ENCODE measurements around the gene MAPRE2. TPM values are rescaled to one million over a fixed set of nuclear protein-coding genes. Genes with fewer than 3 reads are reported as not detected.

Gene MAPRE2
- total RNA-seq, 1 donor from 2014 or later = 47.9 TPM

- H3K4me3 Mint-ChIP-seq (ENCODE audit: low read depth) = no peak overlapping the region
- H3K27me3 Mint-ChIP-seq = no peaks in the 10 kb centered on the region
- no peak for DNase-seq (ENCODE audit: low spot score, unreplicated experiment)
- H3K36me3 Mint-ChIP-seq (ENCODE audit: insufficient read depth) = no peaks in the 10 kb centered on the region
- H3K4me1 Mint-ChIP-seq (ENCODE audit: low read depth) = peaks cover 6% of the 10 kb centered on the region
- no peaks in the 10 kb centered on the region for H3K9me3 Mint-ChIP-seq (ENCODE audit: low read depth)
- TF ChIP-seq CTCF (IDR thresholded peaks at IDR 0.05; ENCODE audit: unreplicated experiment) = no peak
- H3K27ac Mint-ChIP-seq = no peak overlapping the region
Measured at GRCh38 chr18:35185771-35186170, 144.6 kb downstream of the MAPRE2 start.

- no peak for TF ChIP-seq CTCF (IDR thresholded peaks at IDR 0.05; ENCODE audit: unreplicated experiment)
- Mint-ChIP-seq H3K4me1 (ENCODE audit: low read depth) (peaks cover 10% of the 10 kb centered on the region), H3K36me3 (ENCODE audit: insufficient read depth) (no peaks in the 10 kb centered on the region), H3K4me3 (ENCODE audit: low read depth) (no peak overlapping the region), H3K9me3 (ENCODE audit: low read depth) (no peaks in the 10 kb centered on the region), H3K27me3 (no peaks in the 10 kb centered on the region), H3K27ac (no peak overlapping the region)
- DNase-seq (ENCODE audit: low spot score, unreplicated experiment) = no peak
Measured at GRCh38 chr18:35186291-35187034, 145.2 kb downstream of the MAPRE2 start.

- no peaks in the 10 kb centered on the region for H3K36me3 Mint-ChIP-seq (ENCODE audit: insufficient read depth)
- TF ChIP-seq CTCF (IDR thresholded peaks at IDR 0.05; ENCODE audit: unreplicated experiment) = no peak
- peaks cover 22% of the 10 kb centered on the region for H3K4me1 Mint-ChIP-seq (ENCODE audit: low read depth)
- no peak overlapping the region for H3K27ac Mint-ChIP-seq
- H3K9me3 Mint-ChIP-seq (ENCODE audit: low read depth) = no peaks in the 10 kb centered on the region
- H3K27me3 Mint-ChIP-seq = no peaks in the 10 kb centered on the region
- DNase-seq (ENCODE audit: low spot score, unreplicated experiment) = no peak
- no peak overlapping the region for H3K4me3 Mint-ChIP-seq (ENCODE audit: low read depth)
Measured at GRCh38 chr18:35189510-35189909, 148.3 kb downstream of the MAPRE2 start.

GRCh38 chr18:35190948-35191697, 149.9 kb downstream of the MAPRE2 start:
- no peak for DNase-seq (ENCODE audit: low spot score, unreplicated experiment)
- no peak overlapping the region for H3K4me3 Mint-ChIP-seq (ENCODE audit: low read depth)
- H3K27me3 Mint-ChIP-seq = no peaks in the 10 kb centered on the region
- H3K27ac Mint-ChIP-seq = no peak overlapping the region
- no peak for TF ChIP-seq CTCF (IDR thresholded peaks at IDR 0.05; ENCODE audit: unreplicated experiment)
- H3K9me3 Mint-ChIP-seq (ENCODE audit: low read depth) = no peaks in the 10 kb centered on the region
- H3K4me1 Mint-ChIP-seq (ENCODE audit: low read depth) = peaks cover 22% of the 10 kb centered on the region
- H3K36me3 Mint-ChIP-seq (ENCODE audit: insufficient read depth) = no peaks in the 10 kb centered on the region

GRCh38 chr18:35191698-35192025, 150.4 kb downstream of the MAPRE2 start:
- H3K27me3 Mint-ChIP-seq = no peaks in the 10 kb centered on the region
- no peaks in the 10 kb centered on the region for H3K36me3 Mint-ChIP-seq (ENCODE audit: insufficient read depth)
- H3K9me3 Mint-ChIP-seq (ENCODE audit: low read depth) = no peaks in the 10 kb centered on the region
- DNase-seq (ENCODE audit: low spot score, unreplicated experiment) = no peak
- H3K4me3 Mint-ChIP-seq (ENCODE audit: low read depth) = no peak overlapping the region
- no peak for TF ChIP-seq CTCF (IDR thresholded peaks at IDR 0.05; ENCODE audit: unreplicated experiment)
- no peak overlapping the region for H3K27ac Mint-ChIP-seq
- H3K4me1 Mint-ChIP-seq (ENCODE audit: low read depth) = peaks cover 22% of the 10 kb centered on the region

Measured in progenitor cell of endocrine pancreas (in vitro differentiated cells).